A204.1 (cell line): ENCODE data around the gene TLL2.

Source experiments
- FAIRE-seq: peaks from 2 replicates; lab custom pipeline; 2012; peaks lifted over from hg19 to GRCh38; lab: Jason Lieb, UNC

Gene TLL2

GRCh38 chr10:96319754-96320474 is 193.8 kb downstream of the TLL2 start:
- no peak for FAIRE-seq

- no peak for FAIRE-seq
Observed at GRCh38 chr10:96317067-96317833, 196.5 kb downstream of the TLL2 start.
